ENCODE data around the gene ABCC4.

The ABCC4 gene

DNA sequence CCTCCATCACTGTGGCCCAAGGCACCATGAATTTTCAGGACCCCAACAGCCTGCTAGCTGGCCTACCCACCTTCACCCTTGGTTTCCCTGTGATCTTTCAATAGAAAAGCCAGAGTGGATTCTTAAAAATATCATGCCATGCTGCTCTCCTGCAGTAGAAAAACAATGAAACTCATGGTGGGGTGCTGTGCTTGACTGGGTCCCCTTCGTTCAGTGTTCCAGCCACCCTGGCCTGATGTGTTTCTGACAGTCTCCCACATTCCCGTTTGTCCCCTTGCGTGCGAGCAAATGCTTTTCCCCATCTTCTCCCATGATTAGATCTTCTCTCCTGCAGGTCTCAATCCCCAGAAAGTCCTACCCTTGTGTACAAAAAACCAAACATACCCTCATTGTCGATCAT, 43.2 kb downstream of the ABCC4 start:
- no peak for DNase-seq

DNA sequence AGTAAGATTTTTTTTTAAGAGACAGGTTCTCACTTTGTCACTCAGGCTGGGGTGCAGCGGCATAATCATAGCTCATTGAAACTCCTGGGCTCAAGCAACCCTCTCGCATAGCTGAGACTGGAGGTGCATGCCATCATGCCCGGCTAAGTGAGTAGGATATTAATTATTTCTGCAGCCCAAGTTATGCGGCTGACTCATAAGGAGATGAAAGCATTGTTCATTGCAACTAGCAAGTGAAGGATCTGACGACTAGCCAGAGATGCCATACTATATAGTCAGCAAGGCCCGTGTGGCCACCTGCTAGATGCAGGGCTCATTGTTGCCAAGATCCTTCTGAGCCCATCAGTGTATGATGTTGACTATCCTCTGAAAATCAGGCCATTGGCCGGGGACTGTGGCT, 45.2 kb downstream of the ABCC4 start:
- DNase-seq, result no peak

DNA sequence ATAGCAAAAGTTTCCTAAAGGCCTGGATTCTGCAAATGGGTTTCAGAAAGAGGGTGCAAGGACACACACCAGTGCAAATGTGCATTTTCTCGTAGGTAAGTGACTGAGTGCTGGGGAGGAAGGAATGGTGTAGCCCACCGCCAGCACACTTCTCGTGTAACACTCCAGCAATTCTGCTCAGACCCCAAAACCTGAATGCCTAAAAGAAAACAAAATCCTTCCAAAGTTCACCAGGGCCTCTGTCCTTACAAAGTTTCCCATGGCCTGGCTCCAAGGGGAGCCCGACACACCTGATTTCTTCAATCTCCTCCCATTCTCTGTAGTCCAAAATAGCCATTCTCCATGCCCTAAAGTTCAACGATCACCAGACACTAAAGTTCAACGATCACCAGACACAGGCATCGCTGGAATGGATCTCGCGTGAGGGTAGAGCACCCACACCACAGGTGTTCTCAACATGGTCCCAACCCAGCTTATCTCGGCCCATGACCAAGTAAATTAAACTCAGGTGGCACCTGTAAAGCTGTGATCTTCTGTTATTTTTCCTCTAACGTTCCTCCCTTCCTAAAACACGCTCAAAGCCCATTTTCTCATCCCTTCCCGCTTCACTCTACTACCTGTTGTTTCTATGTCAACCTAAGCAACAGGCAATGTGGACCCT, 46.0 kb downstream of the ABCC4 start:
- no peak for DNase-seq

DNA sequence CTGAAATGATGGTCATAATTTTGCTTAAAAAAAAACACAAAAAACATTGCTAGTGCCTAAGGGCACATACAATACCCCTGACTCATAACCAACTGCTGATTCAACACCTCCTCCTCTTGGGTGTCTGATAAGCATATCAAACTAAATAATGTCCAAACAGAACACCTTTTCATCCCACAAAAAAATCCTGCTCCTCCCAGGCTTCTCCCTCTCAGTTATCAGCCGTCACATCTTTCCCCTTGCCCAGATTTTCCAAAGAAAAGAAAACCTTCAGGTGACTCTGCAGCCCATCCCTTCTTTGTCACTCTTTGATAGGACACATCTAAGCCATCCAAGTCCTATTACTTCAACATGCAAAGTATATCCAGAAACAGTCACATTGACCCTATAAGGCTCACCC, 46.9 kb downstream of the ABCC4 start:
- DNase-seq, result no peak

DNA sequence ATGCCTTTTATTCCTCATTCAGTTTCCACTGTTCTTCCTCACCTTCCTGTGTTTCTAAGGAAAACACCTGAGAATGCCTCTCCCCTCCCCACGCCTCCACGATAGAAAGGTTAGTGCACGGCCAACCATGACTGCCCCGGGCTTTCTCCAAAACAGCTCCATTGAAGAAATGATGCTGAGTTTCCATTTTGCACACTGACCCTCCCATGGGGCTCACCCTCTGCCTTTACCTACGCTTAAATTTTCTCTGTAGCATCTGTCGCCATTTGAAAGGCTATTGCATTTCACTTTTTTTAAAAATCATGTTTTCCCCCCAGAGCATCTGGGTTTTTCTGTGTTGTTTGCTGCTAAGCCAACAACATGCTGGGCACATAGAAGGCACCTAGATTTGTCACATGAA, 48.2 kb downstream of the ABCC4 start:
- no peak for DNase-seq

DNA sequence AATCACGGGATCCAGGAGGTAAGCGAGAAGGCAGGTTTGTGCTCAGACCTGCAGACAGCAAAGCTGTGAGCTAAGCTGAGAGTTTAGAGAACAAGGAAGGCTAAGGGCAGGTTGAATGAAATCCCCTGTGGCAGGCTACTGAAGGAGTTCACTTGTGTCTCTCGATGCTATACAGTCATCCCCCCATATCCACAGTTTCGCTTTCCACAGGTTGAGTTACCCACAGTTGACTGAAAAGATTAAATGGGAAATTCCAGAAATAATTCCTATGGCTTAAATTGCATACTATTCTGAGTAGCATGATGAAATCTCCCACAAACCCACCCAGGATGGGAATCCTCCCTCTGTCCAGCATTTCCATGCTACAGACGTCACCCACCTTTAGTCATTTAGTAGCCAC, 49.6 kb downstream of the ABCC4 start:
- DNase-seq, result no peak

DNA sequence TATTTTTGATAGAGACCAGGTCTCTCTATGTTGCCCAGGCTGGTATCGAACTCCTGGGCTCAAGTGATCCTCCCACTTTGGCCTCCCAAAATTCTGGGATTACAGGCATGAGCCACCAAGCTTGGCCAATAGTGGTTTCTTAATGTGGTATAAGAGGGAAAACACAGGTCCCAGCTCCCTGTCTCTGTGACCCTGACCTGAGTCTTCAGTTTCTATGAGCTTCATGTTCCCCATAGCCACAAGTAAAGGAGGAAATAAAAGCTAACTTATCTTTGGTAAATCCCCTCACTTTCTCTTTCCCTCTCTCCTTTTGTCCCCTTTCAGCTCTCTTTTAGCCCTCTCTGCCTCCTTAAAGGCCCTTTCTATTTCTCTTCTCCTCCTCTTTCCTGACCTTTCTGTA, 50.3 kb downstream of the ABCC4 start:
- DNase-seq, result no peak

DNA sequence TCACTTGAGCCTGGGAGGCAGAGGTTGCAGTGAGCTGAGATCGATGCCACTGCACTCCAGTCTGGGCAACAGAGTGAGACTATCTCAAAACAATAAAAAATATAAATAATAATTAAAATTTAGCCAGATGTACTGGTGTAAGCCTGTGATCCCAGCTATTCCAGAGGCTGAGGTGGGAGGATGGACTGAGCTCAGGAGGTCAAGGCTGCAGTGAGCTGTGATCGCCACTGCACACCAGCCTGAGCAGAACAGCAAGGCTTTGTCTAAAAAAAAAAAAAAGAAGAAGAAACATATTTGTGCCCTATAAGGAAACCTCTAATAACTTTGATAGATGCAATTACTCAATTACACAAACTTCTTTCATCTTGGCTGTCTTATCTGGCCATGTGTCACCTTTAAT, 52.3 kb downstream of the ABCC4 start:
- DNase-seq, result no peak

DNA sequence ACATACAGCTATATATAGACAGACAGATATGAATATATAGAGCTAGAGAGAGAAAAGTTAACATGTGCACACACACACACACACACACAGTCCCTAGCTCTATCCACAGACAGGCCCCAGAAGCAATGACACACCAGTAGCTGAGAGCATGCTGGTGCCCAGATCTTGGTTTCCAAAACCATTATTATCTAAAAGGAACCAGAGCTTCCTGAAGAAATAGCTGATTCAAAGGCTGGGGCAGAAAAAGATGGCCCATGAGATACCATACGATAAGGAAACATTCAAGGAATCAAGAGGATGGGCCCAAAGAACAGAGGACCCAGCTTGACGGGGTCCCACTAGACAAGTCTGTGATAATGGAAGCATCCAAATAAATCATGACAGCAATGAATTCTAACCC, 53.4 kb downstream of the ABCC4 start:
- DNase-seq, result no peak

DNA sequence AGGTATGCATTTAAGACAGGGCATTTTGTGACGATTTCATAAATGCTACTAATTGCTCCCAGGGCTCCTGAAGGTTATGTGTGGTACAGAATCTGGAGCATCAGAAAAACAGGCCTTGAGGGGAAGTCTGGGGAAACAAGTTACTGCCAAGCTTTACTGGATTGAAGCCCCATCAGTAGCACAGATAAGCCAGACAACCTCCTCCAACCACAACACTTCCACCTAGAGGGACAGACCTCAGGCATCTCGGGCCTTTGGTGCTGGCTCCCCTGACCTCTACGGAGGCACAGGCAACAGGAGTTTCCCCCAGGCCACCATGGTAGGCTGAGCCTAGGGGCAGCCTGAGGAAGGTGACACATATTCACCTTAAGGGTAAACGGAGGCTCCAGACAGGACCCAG, 54.1 kb downstream of the ABCC4 start:
- no peak for DNase-seq

DNA sequence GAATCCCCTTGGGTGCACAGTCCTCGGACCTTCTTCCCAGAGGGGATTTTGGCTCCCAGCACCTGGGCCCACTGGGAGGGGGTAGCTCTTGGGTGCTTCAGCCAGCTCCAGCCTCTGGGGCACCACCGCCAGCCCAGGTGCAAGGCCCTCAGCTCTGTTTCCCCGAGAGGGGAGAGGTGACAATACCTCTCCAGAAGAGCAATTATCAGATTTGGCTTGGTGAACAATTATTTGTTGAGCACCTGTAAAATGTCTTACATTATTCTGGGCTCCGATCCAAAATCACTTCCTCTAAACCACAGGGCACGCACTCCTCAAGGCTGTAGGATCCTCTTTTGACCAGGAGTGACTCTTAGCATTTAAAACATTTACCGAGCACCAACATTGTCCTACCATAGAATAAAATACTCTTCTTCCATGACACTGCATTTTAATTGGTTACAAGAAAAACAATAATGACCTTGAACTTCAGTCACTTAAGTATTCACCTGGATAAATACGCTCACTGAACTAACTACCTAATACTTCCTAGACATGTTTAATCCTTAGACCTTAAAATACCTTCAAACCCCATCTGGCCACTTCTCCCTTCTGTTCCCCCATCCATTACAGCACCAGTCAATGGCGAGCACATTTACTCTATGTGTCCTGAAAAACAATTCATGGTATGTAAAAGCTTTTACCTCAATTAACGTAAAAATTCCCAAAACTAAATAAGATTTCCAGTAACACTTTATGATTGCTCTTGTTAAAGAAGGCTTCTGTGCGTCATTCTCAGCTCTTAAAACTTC, 54.8 kb downstream of the ABCC4 start:
- DNase-seq, result no peak

DNA sequence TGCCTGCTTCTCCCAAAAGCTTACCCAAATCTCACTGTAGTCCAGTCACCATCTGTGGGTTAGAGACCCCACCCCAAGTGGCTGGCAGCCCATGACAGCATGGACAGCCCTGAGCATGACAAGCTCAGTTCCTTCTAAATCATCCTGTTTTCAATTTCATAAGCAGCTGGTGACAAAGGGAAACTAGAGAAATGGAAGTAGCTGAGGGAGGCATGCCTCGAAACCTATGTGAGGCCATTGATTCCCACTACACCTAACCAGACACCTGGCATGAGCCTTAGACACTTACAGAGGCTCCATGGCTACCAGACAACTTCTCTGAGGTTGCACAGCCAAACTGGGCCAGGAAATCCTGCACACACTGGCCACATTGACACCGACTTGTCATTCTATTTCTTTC, 56.2 kb downstream of the ABCC4 start:
- no peak for DNase-seq

DNA sequence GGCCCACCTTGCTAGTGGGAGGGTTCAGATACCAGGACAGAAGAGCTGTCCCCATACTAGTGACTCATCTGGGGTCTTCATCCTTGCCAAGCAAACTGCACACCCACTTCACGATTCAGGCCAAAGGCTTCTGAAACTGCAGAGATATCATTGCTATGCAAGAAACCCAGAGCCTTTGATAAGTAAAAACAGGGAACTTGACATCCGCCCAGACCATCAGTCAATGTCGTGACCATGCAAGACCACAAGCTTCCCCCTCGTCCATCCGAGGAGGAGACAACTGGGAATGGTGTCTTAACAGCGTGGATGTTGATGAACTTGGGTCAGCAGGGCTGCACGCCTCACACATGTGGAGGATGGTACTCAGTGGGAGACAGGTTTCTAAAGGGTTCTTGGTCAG, 58.0 kb downstream of the ABCC4 start:
- no peak for DNase-seq

DNA sequence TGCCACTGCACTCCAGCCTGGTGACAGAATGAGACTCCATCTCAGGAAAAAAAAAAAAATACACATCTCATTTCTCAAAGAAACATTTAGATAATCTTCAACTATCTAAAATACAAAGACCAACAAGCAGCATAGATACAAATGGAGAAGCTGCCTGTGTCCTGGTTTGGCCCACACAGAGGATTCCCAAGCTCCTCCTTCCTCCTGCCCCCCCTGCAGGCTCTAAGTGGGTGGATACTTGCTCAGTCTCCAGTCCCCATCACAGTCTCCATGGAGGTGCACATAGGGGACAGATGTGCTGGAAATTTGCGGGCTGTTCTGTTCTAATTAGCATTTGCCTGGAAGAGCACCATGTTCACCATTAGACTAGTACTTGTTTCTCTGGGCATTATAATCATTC, 59.9 kb downstream of the ABCC4 start:
- DNase-seq, result no peak

DNA sequence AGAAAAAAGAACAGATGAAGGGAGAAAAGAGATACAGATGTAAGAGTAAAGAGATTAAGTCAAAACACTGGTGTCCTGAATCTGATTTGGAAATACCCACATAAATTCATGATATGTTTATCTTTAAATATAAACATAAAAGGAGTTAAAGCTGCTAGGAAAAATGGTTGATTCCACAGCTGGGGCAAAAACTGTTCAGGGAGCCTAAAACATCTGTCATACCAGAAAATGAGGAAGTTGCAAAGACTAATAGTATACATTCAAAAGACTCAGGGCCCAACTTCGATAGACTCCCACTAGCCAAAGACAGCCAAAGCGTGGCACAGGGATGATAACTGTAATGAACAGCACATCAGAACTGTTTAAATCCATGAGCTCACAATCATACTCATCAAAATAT, 62.0 kb downstream of the ABCC4 start:
- DNase-seq, result no peak

DNA sequence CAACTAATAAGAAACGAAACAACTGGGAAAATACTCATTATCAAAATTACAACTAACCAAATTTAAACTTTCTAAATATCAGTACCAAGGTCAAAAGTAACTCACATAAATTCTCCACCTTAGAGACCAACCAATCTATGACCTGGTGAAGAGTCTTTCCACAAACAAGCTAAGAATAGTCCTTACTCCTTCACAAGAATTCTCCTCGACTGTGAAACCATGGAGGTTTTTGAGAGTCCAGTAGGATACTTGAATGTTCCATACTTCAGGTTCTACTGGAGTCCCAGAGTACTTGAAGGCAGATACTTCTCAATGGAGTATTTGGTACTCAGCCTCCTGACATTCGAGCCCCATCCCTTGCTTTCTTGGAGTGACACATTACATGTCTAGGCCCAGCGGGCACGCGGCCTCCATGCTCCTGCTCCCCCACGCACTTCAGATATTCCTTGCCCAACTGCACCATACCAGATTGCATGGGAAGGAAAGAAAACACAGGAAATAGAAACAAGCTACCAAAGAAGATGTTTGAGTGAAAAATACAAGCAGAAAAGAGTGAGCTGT, 63.9 kb downstream of the ABCC4 start:
- DNase-seq, result no peak

DNA sequence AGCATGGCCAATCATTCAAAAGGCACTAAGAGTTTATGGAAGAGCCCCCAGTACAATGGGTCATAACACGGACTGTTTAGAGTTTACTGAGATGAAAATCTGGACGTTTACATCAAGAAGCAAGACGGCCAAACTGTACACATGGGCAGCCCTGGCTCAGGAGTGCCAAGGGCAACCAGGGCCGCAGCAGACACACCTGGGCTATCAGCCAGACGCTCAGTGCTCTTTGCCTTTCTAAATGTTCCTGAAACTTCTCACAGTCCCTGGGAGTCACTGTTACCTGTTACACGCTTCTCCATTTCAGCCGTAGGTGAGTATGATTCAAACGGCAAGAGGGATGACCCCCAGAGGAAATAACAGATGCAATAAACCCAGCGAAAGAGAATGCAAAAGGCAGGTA, 64.5 kb downstream of the ABCC4 start:
- DNase-seq, result no peak

DNA sequence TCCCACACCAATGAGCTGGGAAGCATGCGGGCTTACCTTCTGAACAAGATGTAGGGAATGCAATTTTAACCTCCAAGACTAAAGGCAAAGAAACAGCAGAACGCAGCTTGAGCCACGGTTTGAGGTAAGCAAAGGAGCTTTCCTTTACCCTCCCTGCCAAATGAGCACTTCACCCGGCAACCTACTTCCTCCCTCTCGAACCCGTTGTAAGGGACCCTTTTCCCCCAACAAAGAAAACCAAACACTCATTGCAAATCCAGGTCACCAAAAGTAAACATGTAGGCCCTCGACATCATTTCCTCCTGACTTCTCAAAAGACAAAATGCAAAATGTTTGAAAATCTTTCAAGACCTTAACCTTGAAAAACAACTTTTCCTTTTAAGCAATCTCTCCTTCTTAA, 65.3 kb downstream of the ABCC4 start:
- DNase-seq, result no peak

DNA sequence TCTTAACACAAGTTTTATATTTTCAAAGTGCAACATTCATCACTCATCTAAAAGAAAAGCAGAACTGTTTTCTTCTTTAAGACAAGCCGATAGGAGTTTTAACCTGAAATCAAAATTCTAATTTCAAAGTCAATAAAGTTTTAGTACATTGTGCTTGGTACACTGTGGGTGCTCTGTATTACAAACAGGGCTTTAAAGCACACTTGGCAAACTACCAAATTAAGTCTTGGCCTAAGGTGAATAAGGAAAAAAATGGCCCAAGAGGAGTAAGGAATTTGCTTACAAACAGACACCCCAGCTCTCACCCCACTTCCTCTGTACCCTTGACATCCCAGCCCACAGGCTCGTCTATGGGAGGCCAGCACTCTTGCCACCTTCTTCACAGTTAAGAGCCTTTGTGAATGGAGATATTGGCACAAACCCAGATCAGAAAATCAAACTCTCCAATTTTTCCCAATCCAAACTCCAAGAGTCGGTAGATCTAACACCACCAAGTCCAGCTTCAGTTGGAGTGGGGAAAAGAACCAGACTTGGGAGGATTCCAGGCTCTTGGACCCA, 66.0 kb downstream of the ABCC4 start:
- no peak for DNase-seq

DNA sequence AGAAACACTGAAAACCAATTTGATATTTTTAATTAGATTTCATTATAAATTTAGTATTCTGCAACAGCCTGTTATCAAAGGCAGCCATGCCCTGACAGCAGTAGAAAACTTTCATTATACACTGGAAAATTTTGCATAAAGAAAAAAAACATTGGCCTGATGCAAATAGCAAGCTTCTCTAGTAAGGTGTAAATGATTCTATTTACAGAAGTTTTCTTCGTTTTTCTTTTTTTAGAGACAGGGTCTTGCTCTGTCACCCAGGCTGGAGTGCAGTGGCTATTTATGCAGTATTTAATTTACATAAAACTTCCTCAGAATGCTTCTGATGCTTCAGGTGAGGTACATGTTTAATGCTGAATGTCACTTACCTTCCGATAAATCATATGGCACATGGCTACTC, 67.0 kb downstream of the ABCC4 start:
- no peak for DNase-seq

DNA sequence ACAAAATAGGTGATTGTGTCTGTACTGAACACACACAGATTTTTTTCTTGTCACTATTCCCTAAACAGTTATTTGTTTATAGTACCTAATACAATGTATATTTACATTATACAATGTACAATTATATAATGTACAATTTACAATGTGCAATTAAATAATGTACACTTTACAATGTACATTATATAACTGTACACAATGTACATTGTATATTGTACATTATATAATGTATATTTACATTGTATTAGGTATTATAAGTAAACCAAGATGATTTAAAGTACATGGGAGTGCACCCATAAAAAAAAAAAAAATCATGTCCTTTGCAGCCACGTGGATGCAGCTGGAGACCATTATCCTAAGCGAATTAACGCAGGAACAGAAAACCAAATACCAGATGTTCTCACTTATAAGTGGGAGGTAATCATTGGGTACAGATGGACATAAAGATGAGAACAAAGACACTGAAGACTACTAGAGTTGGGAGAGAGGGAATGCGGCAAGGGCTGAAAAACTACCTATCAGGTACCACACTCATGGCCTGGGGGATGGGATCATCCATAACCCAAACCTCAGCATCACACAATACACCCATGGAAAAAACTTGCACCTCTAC, 68.1 kb downstream of the ABCC4 start:
- no peak for DNase-seq

DNA sequence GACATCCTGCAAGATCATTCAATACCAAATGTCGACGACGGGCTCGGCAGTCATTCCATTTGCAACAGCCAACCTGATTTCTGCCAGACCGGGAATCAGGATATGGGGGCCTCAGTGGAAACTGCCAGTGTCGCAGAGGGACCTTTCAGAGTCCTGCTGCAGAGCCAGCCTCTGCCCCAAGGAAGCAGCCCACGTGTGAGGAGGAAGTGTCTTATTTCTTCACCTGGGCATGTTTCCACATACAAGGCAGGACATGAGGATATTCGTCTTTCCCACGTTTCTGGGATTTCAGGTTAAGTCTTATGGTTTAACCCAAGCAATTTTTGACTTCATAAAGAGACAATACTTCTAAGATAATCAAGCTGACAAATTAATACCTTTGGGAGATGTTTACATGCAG, 69.9 kb downstream of the ABCC4 start:
- no peak for DNase-seq

DNA sequence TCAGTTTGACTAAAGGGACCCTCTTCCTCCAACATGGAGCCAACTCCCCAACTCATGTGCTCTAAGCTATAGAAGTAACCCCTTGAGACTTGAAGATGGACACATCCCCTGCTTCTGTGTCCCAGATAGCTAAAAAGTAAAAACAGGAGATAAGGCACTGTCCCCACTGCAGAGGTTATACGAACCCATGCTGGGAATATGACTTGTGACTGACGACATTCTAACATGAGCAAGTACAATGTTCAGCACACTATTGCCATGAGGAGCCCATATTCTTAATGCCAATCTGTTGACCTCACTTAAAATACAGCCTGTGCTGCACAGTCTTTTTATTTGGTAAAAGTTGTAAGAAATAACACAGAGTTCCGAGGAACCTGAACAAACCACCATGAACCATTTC, 71.4 kb downstream of the ABCC4 start:
- no peak for DNase-seq

DNA sequence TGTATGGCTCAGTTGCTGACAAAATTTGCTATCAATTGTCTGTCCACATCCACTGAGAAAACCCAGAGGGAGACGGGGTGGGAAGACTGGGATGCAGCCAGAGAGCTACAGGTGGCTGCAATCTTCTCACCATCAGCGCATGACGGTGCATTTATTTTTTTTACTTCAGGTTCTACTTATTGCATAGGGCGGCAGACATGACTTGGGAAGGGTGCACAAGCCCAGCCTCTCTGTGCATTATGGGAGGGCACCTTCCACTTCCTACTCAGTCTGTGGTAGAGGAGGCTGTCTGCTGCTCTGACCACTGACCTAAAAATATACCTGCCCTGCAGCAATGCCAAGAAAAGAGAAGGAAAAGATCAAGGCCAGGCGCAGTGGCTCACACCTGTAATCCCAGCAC, 73.1 kb downstream of the ABCC4 start:
- no peak for DNase-seq

All from T-helper 9 cell (primary cell).